Body of pancreas (tissue), 4 donors: ENCODE data around the gene TNS3. TPM values are rescaled to one million over a fixed set of nuclear protein-coding genes. Genes with fewer than 3 reads are reported as not detected.

Experiments
- ATAC-seq: fragments of 150-250 bp; one replicate; pipeline ENCODE4 v1.9.1; 2016
- DNase-seq, 4 donors: peaks; one replicate each; pipeline ENCODE4 v3.0.0-alpha.2; 2019
- H3K27ac ChIP-seq, 4 donors: fragments of 200-600 bp; sonication (generic); 1 replicate in 3 of 4; 2 replicates in 1 of 4; pipeline versions ENCODE4 v1.5.1 to v1.6.1; 2016 to 2019; ENCODE audit warnings: mild to moderate bottlenecking in 1 of 4, mixed read lengths in 1 of 4, moderate library complexity in 1 of 4
- H3K27me3 ChIP-seq, 2 donors: fragments of 200-600 bp; sonication (generic); one replicate each; pipeline ENCODE4 v1.6.0; 2016; ENCODE audit warnings: mild to moderate bottlenecking in 1 of 2
- H3K36me3 ChIP-seq, 2 donors: fragments of 200-600 bp; sonication (generic); replicated peaks in 1 of 2; 2 replicates each; pipeline ENCODE4 v1.5.1; 2016; ENCODE audit warnings: low read depth in 2 of 2; ENCODE audit not compliant: insufficient read depth in 1 of 2
- H3K4me1 ChIP-seq: fragments of 200-600 bp; sonication (generic); one replicate; pipeline ENCODE4 v1.6.0; 2016
- H3K4me3 ChIP-seq, 2 donors: fragments of 200-600 bp; sonication (generic); 1 replicate in 1 of 2; 2 replicates in 1 of 2; pipeline ENCODE4 v1.5.1; 2016 to 2019
- H3K9me3 ChIP-seq, 3 donors: fragments of 200-600 bp; sonication (generic); 1 replicate in 2 of 3; 2 replicates in 1 of 3; pipeline ENCODE4 v1.5.1; 2016
- CTCF ChIP-seq, 7 experiments: fragments of 450-650 bp in 4 of 7; fragments of 200-600 bp in 3 of 7; sonication (generic) in 3 of 7; IDR thresholded peaks; one replicate each; pipeline ENCODE4 v1.5.1; 2016 to 2019; ENCODE audit warnings: antibody characterized with exemption in 7 of 7
- POLR2A ChIP-seq, 3 donors: fragments of 450-650 bp; IDR thresholded peaks; one replicate each; pipeline ENCODE4 v1.6.1; 2016; ENCODE audit warnings: antibody characterized with exemption in 3 of 3, mild to moderate bottlenecking in 2 of 3
- WGBS, 2 donors: methylation state at CpG; one replicate each; pipeline ENCODE4 v1.1.5; 2017; 5-methylcytosine and 5-hydroxymethylcytosine counted together
- intact Hi-C: fragments of 100-400 bp; cut with DNase I; formaldehyde crosslinking; loops from one replicate; pipeline ENCODE4 v1.15.1; 2023
- total RNA-seq, 2 donors: library from RNA; depleted of rRNA; stranded (reverse); fragments of >200 nt; gene quantifications; one replicate each; pipeline ENCODE4 v1.1.0, GENCODE V29; 2016

Gene TNS3
- total RNA-seq, 2 donors from 2014 or later: 100 to 265 TPM

GRCh38 chr7:47465191-47465590, 116.7 kb downstream of the TNS3 start:
- no peaks in the 10 kb centered on the region for H3K27me3 ChIP-seq
- intact Hi-C loops: no loop called here
- H3K27ac ChIP-seq: peak overlapping the region in 3 of 4 donors; percentile 14 to 89 (median 45)
- TF ChIP-seq CTCF (IDR thresholded peaks at IDR 0.05) (no peak), POLR2A (IDR thresholded peaks at IDR 0.05) (no peak)
- DNase-seq (peak in 1 of 4 donors; percentile 56), ATAC-seq (peak; percentile 38)
- no peaks in the 10 kb centered on the region for H3K36me3 ChIP-seq
- no peaks in the 10 kb centered on the region for H3K9me3 ChIP-seq
- WGBS, 2 donors: 43 to 58% methylated on average over 6 to 7 of the region's 7 CpGs
- no peak overlapping the region for H3K4me3 ChIP-seq
- H3K4me1 ChIP-seq: peaks cover 74% of the 10 kb centered on the region

- H3K9me3 ChIP-seq: no peaks in the 10 kb centered on the region
- intact Hi-C loops: no loop called here
- no peaks in the 10 kb centered on the region for H3K36me3 ChIP-seq
- ATAC-seq (no peak), DNase-seq (no peak)
- peaks cover 68% of the 10 kb centered on the region for H3K4me1 ChIP-seq
- H3K4me3 ChIP-seq: no peak overlapping the region
- WGBS, 2 donors: 82 to 84% methylated on average over 5 to 9 of the region's 9 CpGs
- H3K27ac ChIP-seq: no peak overlapping the region
- TF ChIP-seq CTCF (IDR thresholded peaks at IDR 0.05) (no peak), POLR2A (IDR thresholded peaks at IDR 0.05) (no peak)
- H3K27me3 ChIP-seq: no peaks in the 10 kb centered on the region
Measured at GRCh38 chr7:47464266-47464665, 117.6 kb downstream of the TNS3 start.

GRCh38 chr7:47461746-47462145, 120.2 kb downstream of the TNS3 start:
- H3K4me3 ChIP-seq: no peak overlapping the region
- H3K27me3 ChIP-seq: no peaks in the 10 kb centered on the region
- peaks cover 59% of the 10 kb centered on the region for H3K4me1 ChIP-seq
- ATAC-seq: no peak
- H3K36me3 ChIP-seq: no peaks in the 10 kb centered on the region
- DNase-seq: no peak
- no peak for TF ChIP-seq CTCF (IDR thresholded peaks at IDR 0.05)
- no peak for TF ChIP-seq POLR2A (IDR thresholded peaks at IDR 0.05)
- H3K9me3 ChIP-seq: no peaks in the 10 kb centered on the region
- peak overlapping the region in 3 of 4 donors; percentile 36 to 62 (median 49) for H3K27ac ChIP-seq
- WGBS, 2 donors: 83 to 87% methylated on average over 4 of the region's 4 CpGs
- intact Hi-C loops: no loop called here

GRCh38 chr7:47461161-47461560, 120.8 kb downstream of the TNS3 start:
- no peak for TF ChIP-seq CTCF (IDR thresholded peaks at IDR 0.05)
- no peak for TF ChIP-seq POLR2A (IDR thresholded peaks at IDR 0.05)

GRCh38 chr7:47460251-47460989, 121.5 kb downstream of the TNS3 start:
- WGBS, 2 donors: 65 to 81% methylated on average over 9 to 10 of the region's 11 CpGs
- Histone ChIP-seq H3K4me1 (peaks cover 57% of the 10 kb centered on the region), H3K4me3 (no peak overlapping the region), H3K27ac (peak overlapping the region in 2 of 4 donors; percentile 49 to 62), H3K9me3 (no peaks in the 10 kb centered on the region), H3K36me3 (no peaks in the 10 kb centered on the region), H3K27me3 (no peaks in the 10 kb centered on the region)
- intact Hi-C loops: no loop called here
- no peak for TF ChIP-seq POLR2A (IDR thresholded peaks at IDR 0.05)
- TF ChIP-seq CTCF (IDR thresholded peaks at IDR 0.05): no peak
- no peak for ATAC-seq
- DNase-seq: no peak

More at GRCh38 chr7:47461161-47461560, 120.8 kb downstream of the TNS3 start:
- H3K27me3 ChIP-seq: no peaks in the 10 kb centered on the region
- no peaks in the 10 kb centered on the region for H3K36me3 ChIP-seq
- peaks cover 59% of the 10 kb centered on the region for H3K4me1 ChIP-seq
- DNase-seq: peak in 3 of 4 donors; percentile 59 to 67 (median 64)
- intact Hi-C loops: no loop called here
- H3K4me3 ChIP-seq: no peak overlapping the region
- peak overlapping the region in 3 of 4 donors; percentile 36 to 62 (median 49) for H3K27ac ChIP-seq
- 41 to 50% methylated on average over 2 to 3 of the region's 4 CpGs for WGBS, 2 donors
- ATAC-seq: peak; percentile 64
- H3K9me3 ChIP-seq: no peaks in the 10 kb centered on the region
